Measurements from ENCODE around the gene GAP43.
A peak's percentile ranks its signal among the peaks of the same experiment; 100 is the strongest.

GAP43 gene

DNA sequence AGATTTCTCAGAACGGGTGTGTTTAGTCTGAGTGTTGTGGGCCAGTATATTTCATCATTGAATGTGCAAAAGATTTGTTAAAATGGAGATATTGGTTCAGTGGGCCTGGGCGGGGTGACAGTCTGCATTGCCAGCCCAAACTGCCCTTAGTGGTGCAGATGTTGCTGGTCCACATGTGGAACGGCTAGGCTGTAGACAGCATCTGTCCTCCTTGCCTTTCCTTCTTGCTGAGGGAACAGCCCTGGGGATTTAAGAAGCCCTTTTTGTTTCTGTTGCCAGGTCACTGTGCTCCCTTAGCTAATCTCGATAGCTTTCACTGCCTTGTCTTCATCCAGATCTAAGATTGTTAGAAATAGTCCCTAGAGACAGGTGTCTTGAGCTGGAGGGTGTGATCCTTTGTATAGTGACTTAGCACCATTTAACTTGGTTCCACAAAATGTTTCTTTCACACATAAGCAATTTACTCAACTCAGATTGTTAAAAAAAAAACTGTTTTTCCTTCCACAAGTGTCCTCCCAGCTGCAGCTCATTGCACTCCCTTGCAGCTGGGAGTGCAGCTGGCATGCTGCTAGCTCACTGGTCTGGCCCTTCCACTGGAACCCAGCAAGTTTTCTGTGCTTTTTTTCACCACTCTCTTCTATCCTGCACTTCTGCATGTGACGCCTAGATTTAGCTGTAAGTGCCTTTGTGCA lies 37.5 kb downstream of the GAP43 start:
- Histone ChIP-seq H3K4me3 (ENCODE audit: low read length) (no peak overlapping the region), H3K9ac (ENCODE audit: low read length) (peak overlapping the region; percentile 17; the same call in 1 of the 2 replicates), H4K20me1 (ENCODE audit: insufficient read depth, low read length) (no peaks in the 10 kb centered on the region), H3K27ac (ENCODE audit: low read length) (peak overlapping the region; percentile 97), H2AFZ (ENCODE audit: low read depth, low read length) (peak overlapping the region; percentile 55; the same call in 1 of the 2 replicates), H3K27me3 (ENCODE audit: low read depth, low read length) (no peaks in the 10 kb centered on the region), H3K4me1 (ENCODE audit: low read length) (peaks cover 79% of the 10 kb centered on the region), H3K9me3 (ENCODE audit: insufficient read depth, low read length) (no peaks in the 10 kb centered on the region), H3K4me2 (ENCODE audit: low read length) (peak overlapping the region; percentile 38), H3K36me3 (replicated peaks; ENCODE audit: low read depth, low read length) (no peaks in the 10 kb centered on the region), H3K79me2 (ENCODE audit: low read length) (no peaks in the 10 kb centered on the region)
- TF ChIP-seq CTCF (IDR thresholded peaks at IDR 0.05; ENCODE audit: low read depth, low read length) (no peak), EZH2phosphoT487 (IDR thresholded peaks at IDR 0.05; ENCODE audit: low read depth) (no peak)

- peak overlapping the region; percentile 47 for H3K4me3 ChIP-seq (ENCODE audit: low read length)
- no peaks in the 10 kb centered on the region for H3K79me2 ChIP-seq (ENCODE audit: low read length)
- TF ChIP-seq CTCF (IDR thresholded peaks at IDR 0.05; ENCODE audit: low read depth, low read length): no peak
- no peak for TF ChIP-seq EZH2phosphoT487 (IDR thresholded peaks at IDR 0.05; ENCODE audit: low read depth)
- peak overlapping the region; percentile 57 for H3K4me2 ChIP-seq (ENCODE audit: low read length)
- H3K27me3 ChIP-seq (ENCODE audit: low read depth, low read length): no peaks in the 10 kb centered on the region
- H3K4me1 ChIP-seq (ENCODE audit: low read length): peaks cover 79% of the 10 kb centered on the region
- H3K9ac ChIP-seq (ENCODE audit: low read length): peak overlapping the region; percentile 6; the same call in 1 of the 2 replicates
- H3K36me3 ChIP-seq (replicated peaks; ENCODE audit: low read depth, low read length): no peaks in the 10 kb centered on the region
- H2AFZ ChIP-seq (ENCODE audit: low read depth, low read length): no peak overlapping the region
- no peaks in the 10 kb centered on the region for H4K20me1 ChIP-seq (ENCODE audit: insufficient read depth, low read length)
- H3K27ac ChIP-seq (ENCODE audit: low read length): 0 out of 2 replicates have a peak overlapping the region, but pooled peaks have one; percentile 35
- H3K9me3 ChIP-seq (ENCODE audit: insufficient read depth, low read length): no peaks in the 10 kb centered on the region
Observed at GRCh38 chr3:115662356-115662755, 39.0 kb downstream of the GAP43 start.

- Histone ChIP-seq H3K27me3 (ENCODE audit: low read depth, low read length) (no peaks in the 10 kb centered on the region), H4K20me1 (ENCODE audit: insufficient read depth, low read length) (no peaks in the 10 kb centered on the region), H3K4me2 (ENCODE audit: low read length) (no peak overlapping the region), H3K4me1 (ENCODE audit: low read length) (peaks cover 79% of the 10 kb centered on the region), H3K36me3 (replicated peaks; ENCODE audit: low read depth, low read length) (no peaks in the 10 kb centered on the region), H3K79me2 (ENCODE audit: low read length) (no peaks in the 10 kb centered on the region), H3K9ac (ENCODE audit: low read length) (no peak overlapping the region), H2AFZ (ENCODE audit: low read depth, low read length) (no peak overlapping the region), H3K27ac (ENCODE audit: low read length) (no peak overlapping the region), H3K9me3 (ENCODE audit: insufficient read depth, low read length) (no peaks in the 10 kb centered on the region), H3K4me3 (ENCODE audit: low read length) (no peak overlapping the region)
- TF ChIP-seq EZH2phosphoT487 (IDR thresholded peaks at IDR 0.05; ENCODE audit: low read depth): no peak
- no peak for TF ChIP-seq CTCF (IDR thresholded peaks at IDR 0.05; ENCODE audit: low read depth, low read length)
Observed at GRCh38 chr3:115663414-115663813, 40.1 kb downstream of the GAP43 start.

DNA sequence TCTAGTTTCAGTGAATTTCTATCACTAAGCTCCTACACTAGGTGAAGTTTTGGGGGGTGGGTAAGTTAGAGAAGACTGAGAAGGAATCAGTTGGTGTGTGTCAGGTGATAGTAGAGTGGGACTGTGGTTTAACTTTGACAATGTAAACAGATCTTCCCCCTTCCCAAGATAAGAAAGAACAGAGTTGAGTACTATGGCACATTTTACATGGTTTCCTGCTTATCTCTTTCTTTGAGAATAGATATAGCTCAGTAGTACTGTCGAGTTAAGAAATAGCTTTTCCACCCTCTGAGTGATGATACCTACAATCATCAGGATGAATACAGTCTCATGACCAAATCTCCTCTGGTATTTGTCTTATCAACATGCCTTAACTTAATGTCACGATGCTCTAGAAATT lies 42.8 kb downstream of the GAP43 start:
- Histone ChIP-seq H3K4me3 (ENCODE audit: low read length) (no peak overlapping the region), H3K9ac (ENCODE audit: low read length) (no peak overlapping the region), H3K27me3 (ENCODE audit: low read depth, low read length) (no peaks in the 10 kb centered on the region), H3K4me2 (ENCODE audit: low read length) (no peak overlapping the region), H3K4me1 (ENCODE audit: low read length) (peaks cover 54% of the 10 kb centered on the region), H3K36me3 (replicated peaks; ENCODE audit: low read depth, low read length) (no peaks in the 10 kb centered on the region), H4K20me1 (ENCODE audit: insufficient read depth, low read length) (no peaks in the 10 kb centered on the region), H3K79me2 (ENCODE audit: low read length) (no peaks in the 10 kb centered on the region), H2AFZ (ENCODE audit: low read depth, low read length) (no peak overlapping the region), H3K27ac (ENCODE audit: low read length) (no peak overlapping the region), H3K9me3 (ENCODE audit: insufficient read depth, low read length) (no peaks in the 10 kb centered on the region)
- TF ChIP-seq CTCF (IDR thresholded peaks at IDR 0.05; ENCODE audit: low read depth, low read length) (no peak), EZH2phosphoT487 (IDR thresholded peaks at IDR 0.05; ENCODE audit: low read depth) (no peak)

All from OCI-LY3 (cell line).